ENCODE data around the gene ZBTB37. TPM values are rescaled to one million over a fixed set of nuclear protein-coding genes. Genes with fewer than 3 reads are reported as not detected.
"Not testable (repeated sequence)": the region's sequence is repeated elsewhere in the genome, so short reads cannot be mapped to it uniquely, and the experiment has no call there.

ZBTB37 gene
- polyA plus RNA-seq, 3 donors, result 6.2 to 13.7 (median 13.2) TPM

DNA sequence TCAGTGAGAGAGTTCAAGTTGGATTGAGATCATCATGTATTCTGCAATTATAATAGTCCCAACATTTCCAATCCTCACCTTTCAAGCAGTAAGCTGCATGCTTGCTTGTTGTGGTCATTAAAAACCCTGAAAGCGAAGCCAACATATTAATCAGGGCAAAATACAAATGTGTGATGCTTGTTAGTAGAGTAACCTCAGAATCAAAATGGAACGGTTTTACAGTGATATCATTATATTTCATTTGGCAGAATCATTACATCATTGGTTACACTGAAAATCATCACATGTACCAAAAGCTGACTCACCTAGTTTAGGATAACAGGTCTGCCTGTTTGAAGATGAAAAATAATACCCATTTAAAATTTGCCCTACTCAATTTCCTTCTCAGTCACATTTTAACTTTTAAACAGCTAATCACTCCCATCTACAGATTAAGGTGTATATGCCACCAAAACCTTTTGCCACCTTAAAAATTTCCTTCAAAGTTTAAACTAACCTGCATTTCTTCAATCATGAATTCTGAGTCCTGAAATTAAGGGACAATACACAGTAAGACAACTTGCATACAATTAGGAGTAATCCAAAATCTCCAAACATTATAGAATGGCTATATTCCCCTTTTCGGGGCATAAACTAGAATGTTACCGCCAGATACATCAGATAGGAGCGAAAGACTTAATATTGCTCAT is 3.9 kb upstream of the ZBTB37 start:
- DNase-seq, result no peak

DNA sequence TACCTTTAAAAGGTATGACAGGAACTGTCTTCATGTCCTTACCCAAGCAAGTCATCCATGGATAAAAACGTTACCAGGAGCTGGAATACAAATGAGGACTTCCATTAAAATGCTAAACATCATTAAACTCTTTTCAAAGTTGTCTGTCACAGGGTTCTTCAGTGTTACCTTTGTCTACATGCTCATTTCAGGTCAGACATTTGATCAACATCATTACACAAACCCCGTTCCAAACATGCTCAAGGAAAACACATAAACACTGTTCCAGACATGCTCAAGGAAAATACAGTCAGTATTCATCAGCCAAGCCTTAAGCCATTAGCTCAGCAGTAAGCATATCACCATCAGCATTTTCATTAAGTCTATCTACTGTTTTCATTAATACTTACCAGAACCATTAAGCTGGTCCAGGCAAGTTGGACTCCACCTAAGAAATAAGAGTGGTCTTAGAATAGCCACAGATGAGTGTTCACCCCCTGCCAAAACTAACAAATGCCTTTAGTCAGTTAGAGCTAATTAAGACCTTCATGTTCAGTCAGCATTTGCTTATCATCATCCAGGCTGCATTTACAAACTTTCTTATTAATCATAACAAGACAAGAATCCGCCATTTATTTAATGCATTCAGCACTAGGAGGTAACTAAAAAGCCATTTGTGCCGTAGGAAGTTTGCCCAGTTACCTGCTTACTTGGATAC is 2.6 kb upstream of the ZBTB37 start:
- no peak for DNase-seq

DNA sequence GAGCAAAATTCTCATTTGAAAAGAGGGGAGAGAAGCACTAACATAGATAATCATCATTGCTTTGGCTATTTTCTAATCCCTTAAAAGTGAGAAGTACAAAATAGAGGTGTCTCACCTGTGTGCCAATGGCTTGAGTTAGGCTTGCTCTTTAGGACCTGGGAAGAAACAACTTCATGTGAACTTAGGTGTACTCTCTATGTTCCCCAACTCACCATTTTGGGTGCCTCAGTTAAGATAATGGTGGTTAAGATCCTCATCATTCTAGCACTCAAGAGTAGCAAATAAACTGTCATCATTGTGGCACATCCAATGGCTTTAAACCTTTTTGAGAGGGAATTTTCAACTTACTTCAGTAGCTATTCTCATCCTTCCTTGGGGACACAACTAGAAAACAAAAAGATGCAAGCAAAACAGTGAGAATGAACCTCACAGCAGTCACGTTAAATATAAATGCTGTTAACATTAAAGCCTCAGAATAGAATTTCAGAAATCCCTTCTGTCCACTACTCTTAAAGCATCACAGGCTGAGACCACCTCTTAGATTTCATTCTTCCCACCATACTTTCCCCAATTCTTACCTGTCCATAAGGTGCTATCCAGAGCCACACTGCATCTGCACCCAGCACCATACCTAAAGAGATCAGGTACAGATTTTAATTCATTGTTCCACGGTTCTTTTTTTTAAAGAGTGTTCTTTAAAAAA is 1.6 kb upstream of the ZBTB37 start:
- DNase-seq, result no peak

DNA sequence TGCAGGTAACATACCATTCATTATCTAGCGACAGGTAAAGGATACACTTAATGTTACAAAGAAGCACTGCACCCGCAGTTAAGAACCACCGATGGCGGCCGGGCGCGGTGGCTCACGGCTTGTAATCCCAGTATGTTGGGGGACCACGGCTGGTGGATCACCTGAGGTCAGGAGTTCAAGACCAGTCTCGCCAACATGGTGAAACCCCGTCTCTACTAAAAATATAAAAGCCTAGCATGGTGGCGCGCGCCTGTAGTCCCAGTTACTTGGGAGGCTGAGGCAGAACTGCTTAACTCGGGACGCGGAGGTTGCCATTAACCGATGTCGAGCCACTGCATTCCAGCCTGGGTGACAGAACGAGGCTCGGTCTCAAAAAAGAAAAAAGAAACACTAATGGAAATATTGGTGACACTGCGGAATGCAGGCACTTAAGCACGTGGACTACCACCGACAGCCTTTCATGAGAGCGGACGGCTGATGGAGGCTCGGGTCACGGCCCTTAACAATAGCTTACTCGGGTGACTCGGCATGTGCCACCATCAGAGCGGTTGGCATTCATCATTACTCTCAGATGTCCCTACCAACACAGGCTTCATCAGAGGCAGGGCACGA is 933 bp upstream of the ZBTB37 start:
- DNase-seq, result no peak

DNA sequence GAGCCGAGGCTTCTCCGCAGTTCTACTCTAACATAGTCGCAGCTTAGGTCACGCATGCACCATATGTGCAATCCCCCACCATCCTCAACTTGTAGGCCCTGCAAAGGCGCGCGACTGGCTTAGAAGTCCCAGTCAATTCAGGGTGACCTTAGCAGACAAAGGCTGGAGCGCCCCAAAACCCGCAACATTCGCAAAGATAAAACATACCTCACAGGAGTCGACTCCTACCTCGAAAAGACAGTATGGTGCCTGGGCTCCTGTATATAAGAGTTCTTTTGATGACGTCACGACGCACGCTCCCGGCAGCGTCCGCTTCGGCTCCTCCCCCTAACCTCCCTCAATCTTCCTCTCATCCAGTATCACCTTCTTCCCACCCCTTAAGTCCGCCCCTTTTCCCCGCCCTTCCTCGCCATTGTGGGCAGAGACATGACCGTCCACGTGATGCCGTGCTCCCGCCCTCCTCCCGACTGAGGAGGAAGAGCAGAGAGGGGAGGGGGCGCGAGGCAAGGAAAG is 371 bp upstream of the ZBTB37 start, which contains the start of gene GAS5:
Gene GAS5 (minus strand): TSS at position 237 of the 513 bp plus-strand sequence.
- DNase-seq, result peak; percentile 100

DNA sequence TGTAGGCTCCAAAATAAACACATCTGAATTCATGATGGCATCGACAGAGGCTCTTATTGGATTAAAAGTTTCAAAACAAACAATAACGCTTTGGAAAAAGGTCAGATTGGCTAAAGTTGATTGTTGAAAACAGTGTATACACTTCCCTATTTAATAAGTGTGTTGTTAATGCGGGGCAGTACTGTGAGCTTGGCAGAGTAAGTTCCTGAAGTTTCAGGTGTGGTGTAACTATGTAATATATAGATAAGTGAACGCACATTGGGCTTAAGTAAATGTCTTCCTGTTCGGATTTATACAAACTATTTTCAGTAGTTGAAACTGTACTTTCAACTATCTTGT is 810 bp downstream of the ZBTB37 start:
- DNase-seq, result no peak

DNA sequence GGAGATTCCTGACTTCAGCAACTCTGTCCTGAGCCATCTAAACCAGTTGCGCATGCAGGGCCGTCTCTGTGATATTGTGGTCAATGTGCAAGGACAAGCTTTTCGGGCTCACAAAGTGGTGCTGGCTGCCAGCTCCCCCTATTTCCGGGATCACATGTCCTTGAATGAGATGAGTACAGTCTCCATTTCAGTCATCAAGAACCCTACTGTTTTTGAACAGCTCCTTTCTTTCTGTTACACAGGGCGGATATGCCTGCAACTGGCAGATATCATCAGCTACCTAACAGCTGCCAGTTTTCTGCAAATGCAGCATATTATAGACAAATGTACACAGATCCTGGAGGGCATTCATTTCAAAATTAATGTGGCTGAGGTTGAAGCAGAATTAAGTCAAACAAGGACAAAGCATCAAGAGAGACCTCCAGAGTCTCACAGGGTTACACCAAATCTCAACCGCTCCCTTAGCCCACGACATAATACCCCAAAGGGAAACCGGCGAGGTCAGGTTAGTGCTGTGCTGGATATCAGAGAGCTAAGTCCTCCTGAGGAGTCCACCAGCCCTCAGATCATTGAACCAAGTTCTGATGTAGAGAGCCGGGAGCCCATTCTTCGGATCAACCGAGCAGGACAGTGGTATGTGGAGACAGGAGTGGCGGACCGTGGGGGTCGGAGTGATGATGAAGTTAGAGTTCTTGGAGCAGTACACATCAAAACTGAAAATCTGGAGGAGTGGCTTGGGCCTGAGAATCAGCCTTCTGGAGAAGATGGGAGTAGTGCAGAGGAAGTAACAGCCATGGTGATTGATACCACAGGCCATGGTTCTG is 2.3 kb downstream of the ZBTB37 start:
- DNase-seq, result no peak

DNA sequence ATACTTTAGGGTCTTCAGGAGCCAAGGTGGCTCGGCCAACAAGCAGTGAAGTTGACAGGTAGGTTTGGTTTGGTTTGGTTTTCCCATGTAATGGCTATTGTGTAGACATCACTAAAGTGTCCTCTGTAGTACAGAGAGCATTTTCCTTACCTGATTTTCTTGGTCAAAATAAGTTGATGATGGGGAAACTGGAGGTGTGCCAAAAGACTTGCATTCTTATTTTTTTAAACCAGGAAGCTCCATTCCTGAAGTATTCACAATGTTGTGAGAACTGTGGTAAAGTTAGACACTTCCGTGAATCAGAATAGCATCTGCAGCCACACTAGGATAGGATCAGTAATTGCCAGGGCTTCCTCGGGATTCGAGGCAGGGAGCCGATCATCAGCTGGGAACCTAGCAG is 2.9 kb downstream of the ZBTB37 start:
- no peak for DNase-seq

DNA sequence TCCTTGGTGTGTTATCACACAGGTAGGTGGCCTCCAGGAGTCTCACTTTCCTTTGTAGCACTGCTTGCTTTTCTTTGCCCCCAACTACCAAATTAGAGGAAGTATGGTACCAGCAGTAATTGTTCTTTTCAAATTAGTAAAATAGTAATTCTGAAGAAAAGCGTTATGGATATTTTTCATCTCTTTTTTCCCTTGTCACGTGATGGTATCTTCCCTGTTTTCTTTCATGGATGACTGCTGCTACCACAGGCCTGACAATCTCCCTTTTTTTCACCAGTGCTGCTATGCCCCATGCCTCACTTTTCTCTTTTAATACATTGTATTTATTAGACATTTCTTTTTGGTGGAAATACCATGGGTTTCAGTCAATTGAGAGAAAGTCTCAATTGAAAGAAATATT is 3.3 kb downstream of the ZBTB37 start:
- no peak for DNase-seq

DNA sequence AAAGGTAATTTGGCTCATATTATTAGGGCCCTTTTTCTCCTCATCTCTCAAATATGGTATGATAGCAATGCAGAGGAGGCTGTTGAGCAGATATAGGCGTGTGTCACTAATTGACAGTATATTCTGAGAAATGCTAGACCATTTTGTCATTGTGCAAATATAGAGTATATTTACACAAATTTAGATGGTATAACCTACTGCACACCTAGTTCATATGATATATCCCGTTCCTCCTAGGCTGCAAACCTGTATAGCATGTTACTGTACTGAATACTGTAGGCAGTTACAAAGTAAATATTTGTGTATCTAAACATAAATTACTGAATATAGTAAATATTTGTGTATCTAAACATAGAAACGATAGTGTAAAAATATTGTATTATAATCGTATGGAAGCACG is 8.6 kb downstream of the ZBTB37 start:
- no peak for DNase-seq

DNA sequence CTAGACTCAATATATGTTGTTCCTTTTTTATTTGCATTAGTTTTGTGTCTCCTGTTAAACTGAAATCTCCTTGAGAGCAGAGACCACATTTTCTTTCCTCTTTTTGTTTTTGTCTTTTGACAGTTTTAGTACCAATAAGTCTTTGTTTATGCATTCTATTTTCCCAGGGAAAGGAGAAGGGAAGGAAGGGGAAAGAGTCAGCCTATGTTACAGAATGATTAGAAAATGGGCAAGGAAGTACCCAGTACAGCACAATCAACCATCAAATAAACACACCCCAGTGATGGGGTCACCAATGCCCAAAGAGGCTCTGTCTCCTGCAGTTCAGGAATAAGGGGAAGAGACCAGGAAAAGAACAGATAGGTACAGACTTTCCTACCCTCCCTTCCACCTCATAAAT is 10.1 kb downstream of the ZBTB37 start:
- DNase-seq, result no peak

DNA sequence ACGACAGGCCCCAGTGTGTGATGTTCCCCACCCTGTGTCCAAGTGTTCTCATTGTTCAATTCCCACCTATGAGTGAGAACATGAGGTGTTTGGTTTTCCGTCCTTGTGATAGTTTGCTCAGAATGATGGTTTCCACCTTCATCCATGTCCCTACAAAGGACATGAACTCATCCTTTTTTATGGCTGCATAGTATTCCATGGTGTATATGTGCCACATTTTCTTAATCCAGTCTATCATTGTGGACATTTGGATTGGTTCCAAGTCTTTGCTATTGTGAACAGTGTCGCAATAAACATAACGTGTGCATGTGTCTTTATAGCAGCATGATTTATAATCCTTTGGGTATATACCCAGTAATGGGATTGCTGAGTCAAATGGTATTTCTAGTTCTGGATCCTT is 12.9 kb downstream of the ZBTB37 start:
- not testable (repeated sequence) for DNase-seq

DNA sequence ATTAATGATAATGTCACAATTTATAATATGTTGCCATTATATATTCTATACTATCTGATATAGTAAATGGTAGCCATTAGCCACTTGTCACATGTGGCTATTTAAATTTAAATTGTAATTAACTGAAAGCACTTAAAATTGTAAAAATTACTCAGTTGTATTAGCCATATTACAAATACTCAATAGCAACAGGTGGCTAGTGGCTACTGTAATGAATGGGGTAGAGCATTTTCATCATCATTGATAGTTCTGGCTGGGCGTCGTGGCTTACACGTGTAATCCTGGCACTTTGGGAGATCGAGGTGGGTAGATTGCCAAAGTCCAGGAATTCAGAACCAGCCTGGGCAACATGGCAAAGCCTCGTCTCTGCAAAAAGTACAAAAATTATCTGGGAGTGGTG is 16.5 kb downstream of the ZBTB37 start:
- DNase-seq, result no peak

DNA sequence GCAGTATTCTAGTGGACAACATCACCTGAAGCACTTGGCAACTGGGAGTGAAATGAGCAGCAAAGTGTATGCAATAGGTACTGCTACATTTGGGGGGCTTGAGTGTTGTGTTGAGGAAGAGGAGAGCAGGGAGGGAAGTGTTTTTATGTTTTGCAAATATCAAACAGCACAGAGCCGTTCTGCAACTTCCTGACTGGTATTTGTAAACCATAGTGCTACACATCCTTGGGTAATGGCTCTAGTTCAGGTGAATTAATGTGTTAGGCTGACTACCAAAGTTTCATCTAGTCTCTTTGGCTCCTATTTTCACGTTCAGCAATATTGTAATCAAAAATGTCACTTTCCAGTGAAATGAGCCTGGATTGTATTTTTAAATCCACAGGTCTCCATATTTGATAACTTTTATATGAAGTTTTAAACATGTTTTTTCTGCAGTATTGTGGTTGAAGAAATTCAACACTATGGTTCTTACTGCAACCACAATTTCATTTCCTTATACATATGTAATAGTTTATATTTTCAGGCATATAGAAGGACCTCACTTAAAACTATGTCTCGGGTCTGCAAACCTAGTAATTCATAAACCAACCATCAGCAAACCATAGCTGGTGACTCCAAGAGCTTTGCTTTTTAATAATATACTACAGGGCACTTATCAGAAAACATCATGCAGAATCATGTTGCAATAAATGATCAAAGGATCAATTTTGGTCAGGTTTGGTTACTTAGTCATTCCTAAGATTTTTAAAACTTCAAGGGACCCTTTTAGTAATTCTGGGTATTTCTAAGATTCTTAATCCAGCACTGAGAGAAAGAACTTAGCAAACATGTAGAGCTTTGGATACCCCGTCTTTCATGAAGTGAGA is 18.8 kb downstream of the ZBTB37 start:
- DNase-seq, result no peak

DNA sequence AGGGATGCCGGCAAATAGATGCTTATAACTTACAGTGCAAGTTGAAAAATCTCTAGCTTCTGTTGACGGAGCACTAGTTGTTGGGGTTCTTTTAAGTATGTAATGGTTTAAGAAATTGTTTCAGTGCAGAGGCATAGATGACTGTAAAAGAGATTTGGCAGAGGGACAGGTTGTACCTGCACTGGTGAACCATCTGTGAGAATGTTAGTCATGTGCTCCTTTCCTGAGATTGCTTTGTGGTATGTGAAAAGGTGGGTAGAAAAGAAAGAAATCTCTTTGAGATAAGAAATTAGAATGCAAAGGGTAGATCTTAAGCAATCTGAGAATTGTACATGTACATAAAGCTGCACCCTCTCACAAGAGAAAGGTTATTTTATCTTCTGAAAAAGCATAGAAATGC is 19.4 kb downstream of the ZBTB37 start:
- no peak for DNase-seq

DNA sequence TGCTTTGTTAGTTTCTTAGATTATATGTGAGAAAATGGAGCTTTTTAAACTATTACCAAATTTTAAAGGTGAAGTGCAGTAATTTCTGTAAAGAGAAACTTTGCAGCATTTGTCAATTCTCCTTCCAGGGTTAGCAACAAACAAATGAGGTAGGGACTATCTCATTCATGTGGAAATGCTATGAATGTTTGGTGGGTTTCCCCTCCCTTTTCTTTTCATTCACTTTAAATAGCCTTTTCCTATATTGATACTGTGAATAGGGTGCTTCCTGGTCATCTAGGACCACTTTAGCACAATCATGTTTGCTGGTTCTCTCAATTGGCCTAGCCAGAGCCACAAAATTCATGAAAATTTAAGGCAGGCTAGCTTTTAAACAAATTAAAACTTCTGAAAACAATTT is 20.6 kb downstream of the ZBTB37 start:
- no peak for DNase-seq

DNA sequence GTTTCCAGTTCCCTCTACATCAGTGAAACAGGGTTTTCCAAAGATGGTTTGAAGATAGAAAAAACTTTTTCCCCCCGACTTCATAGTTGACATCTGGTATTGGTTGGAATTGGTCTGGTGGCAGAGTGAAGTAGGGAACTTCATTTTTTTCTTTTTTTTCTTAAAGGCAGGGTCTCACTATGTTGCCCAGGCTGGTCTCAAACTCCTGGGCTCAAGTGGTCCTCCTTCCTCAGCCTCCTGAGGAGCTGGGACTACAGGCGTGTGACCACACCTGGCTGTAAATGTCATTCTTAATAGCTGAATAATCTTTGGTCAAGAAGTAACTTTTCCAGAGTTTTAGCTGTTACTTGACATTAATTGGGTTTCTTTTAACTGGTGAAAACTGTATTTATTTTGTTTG is 21.7 kb downstream of the ZBTB37 start:
- no peak for DNase-seq

DNA sequence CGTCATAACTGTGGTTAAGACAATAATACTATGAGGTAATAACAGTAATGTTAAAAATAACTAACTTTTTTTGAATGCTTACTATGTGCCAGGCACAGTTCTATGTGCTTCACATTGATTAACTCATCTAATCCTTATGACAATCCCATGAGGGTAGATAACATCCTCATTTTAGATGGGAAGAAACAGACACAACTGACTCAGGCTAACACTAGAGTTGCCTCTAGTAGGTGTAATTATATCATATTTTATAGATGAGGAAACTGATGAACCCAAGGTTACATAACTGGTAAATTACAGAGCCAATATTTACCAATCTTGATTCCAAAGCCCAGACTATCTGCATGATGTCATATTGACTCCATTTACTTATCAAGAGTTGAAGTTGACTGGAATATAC is 25.4 kb downstream of the ZBTB37 start:
- no peak for DNase-seq

DNA sequence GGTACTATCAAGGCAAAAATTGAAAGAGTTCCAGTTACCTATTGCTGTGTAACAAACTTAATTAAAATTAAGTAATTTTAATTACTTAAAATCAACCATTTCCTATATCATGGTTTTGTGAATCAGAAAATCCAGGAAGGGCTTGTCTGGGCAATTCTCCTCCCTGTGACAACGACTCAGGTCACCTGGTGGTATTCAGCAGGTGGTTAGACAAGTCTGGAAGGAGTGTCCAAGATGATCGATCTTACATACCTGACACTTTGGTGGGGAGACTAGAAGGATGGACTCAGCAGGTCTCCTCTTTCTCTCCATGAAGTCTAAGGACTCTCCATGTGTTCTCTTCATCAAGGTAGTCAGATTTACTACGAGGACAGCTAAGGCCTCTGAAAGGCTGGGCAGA is 26.0 kb downstream of the ZBTB37 start:
- DNase-seq, result no peak

DNA sequence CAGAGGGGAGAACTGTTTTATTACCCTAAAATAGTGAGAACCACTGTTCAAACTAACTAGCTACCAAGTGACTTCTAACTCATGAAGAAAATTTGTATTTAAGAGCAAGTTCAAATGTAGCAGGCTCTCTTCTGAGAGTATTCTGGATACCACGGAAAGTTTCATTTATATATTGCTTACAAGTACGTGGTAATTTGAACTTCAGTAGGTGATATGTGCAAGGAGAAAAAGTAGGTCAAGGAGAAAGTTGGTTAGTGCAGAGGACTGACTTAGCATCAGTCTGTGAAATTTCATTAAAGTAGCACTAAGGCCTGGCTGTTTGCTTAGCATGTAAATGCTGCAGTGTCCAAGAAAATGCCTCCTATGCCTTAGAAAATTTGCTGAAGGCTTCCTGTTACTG is 32.2 kb downstream of the ZBTB37 start:
- no peak for DNase-seq

DNA sequence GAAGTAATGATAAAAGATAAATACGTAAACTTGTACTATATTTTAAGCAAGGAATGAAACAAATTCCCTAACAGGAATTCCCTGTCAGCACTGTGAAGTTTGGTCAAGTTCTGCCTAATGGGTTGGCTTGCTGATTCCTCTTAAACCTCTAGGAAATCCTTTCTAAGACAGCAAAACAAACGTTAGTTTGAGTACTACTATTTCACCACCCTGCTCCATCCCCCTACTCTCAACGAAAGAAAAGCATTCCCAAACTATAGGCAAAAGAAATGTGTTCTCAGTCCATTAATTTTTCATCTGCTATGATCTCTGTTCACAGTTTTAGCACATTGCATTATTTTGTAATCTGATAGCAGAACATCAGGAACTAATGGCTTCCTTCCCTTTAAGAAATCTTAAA is 32.8 kb downstream of the ZBTB37 start:
- no peak for DNase-seq

Data from renal pelvis (tissue), 4 donors.